PC-3 (cell line): ENCODE data around the gene HAUS7.

Experiments
- CTCF ChIP-seq: fragments of 300-600 bp; sonication (generic); conservative IDR thresholded peaks from 2 replicates; pipeline ENCODE4 v1.5.1; 2017; ENCODE audit warnings: antibody characterized with exemption, low read depth, mild to moderate bottlenecking, low read length
- EZH2 ChIP-seq: fragments of 300-600 bp; sonication (generic); IDR thresholded peaks from one replicate; pipeline ENCODE4 v1.6.1; 2017; ENCODE audit warnings: antibody characterized with exemption, mild to moderate bottlenecking, low read length; ENCODE audit not compliant: unreplicated experiment
- EZH2phosphoT487 ChIP-seq: fragments of 300-600 bp; sonication (generic); IDR thresholded peaks from 2 replicates; pipeline ENCODE4 v1.6.1; 2018; ENCODE audit warnings: mild to moderate bottlenecking, antibody characterized with exemption, low read length, borderline replicate concordance

GRCh38 chrX:153502796-153503195, 32.4 kb upstream of the HAUS7 start:
- TF ChIP-seq CTCF (no peak), EZH2 (no peak), EZH2phosphoT487 (no peak)
